ENCODE measurements around the gene DDX1. TPM values are rescaled to one million over a fixed set of nuclear protein-coding genes. Genes with fewer than 3 reads are reported as not detected.
"Not testable (repeated sequence)": the region's sequence is repeated elsewhere in the genome, so short reads cannot be mapped to it uniquely, and the experiment has no call there.

Gene DDX1
- total RNA-seq, 1 donor from 2014 or later, result 115 TPM

- Mint-ChIP-seq H3K27me3 (peaks cover 11% of the 10 kb centered on the region), H3K4me1 (ENCODE audit: low read depth) (peaks cover 20% of the 10 kb centered on the region), H3K36me3 (ENCODE audit: insufficient read depth) (no peaks in the 10 kb centered on the region), H3K27ac (no peak overlapping the region), H3K4me3 (ENCODE audit: low read depth) (no peak overlapping the region), H3K9me3 (ENCODE audit: low read depth) (no peaks in the 10 kb centered on the region)
- no peak for DNase-seq (ENCODE audit: low spot score, unreplicated experiment)
- TF ChIP-seq, protein P1, sequence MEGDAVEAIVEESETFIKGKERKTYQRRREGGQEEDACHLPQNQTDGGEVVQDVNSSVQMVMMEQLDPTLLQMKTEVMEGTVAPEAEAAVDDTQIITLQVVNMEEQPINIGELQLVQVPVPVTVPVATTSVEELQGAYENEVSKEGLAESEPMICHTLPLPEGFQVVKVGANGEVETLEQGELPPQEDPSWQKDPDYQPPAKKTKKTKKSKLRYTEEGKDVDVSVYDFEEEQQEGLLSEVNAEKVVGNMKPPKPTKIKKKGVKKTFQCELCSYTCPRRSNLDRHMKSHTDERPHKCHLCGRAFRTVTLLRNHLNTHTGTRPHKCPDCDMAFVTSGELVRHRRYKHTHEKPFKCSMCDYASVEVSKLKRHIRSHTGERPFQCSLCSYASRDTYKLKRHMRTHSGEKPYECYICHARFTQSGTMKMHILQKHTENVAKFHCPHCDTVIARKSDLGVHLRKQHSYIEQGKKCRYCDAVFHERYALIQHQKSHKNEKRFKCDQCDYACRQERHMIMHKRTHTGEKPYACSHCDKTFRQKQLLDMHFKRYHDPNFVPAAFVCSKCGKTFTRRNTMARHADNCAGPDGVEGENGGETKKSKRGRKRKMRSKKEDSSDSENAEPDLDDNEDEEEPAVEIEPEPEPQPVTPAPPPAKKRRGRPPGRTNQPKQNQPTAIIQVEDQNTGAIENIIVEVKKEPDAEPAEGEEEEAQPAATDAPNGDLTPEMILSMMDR (IDR thresholded peaks at IDR 0.05; ENCODE audit: unreplicated experiment), result no peak
Measured at GRCh38 chr2:15678346-15678745, 86.7 kb downstream of the DDX1 start.

DNA sequence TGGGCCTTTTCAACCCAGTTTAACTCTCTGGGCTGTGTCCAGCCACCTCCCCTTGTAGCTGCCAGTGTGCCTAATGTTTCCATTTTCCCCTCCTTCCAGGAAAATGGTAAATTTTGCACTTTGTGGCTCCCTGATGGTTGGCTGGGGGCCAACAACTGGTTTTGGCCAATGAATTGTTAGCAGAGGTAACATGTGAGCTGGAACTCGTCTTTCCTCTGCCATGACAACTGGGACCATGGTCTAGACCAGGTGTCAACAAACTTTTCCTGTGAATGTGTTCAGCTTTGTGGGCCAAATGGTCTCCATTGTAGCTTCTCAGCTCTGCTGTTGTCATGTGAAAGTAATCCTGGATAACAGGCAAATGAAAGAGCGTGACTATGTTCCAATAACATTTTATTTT, 87.2 kb downstream of the DDX1 start:
- Mint-ChIP-seq H3K9me3 (ENCODE audit: low read depth) (no peaks in the 10 kb centered on the region), H3K4me1 (ENCODE audit: low read depth) (peaks cover 16% of the 10 kb centered on the region), H3K4me3 (ENCODE audit: low read depth) (no peak overlapping the region), H3K27ac (no peak overlapping the region), H3K27me3 (peaks cover 6% of the 10 kb centered on the region), H3K36me3 (ENCODE audit: insufficient read depth) (no peaks in the 10 kb centered on the region)
- DNase-seq (ENCODE audit: low spot score, unreplicated experiment), result no peak
- TF ChIP-seq, protein P1 (IDR thresholded peaks at IDR 0.05; ENCODE audit: unreplicated experiment), result no peak

- TF ChIP-seq, protein P1 (IDR thresholded peaks at IDR 0.05; ENCODE audit: unreplicated experiment), result no peak
- H3K27me3 Mint-ChIP-seq, result peaks cover 5% of the 10 kb centered on the region
- H3K36me3 Mint-ChIP-seq (ENCODE audit: insufficient read depth), result no peaks in the 10 kb centered on the region
- H3K4me1 Mint-ChIP-seq (ENCODE audit: low read depth), result peaks cover 15% of the 10 kb centered on the region
- no peak for DNase-seq (ENCODE audit: low spot score, unreplicated experiment)
- H3K4me3 Mint-ChIP-seq (ENCODE audit: low read depth), result no peak overlapping the region
- H3K27ac Mint-ChIP-seq, result no peak overlapping the region
- H3K9me3 Mint-ChIP-seq (ENCODE audit: low read depth), result no peaks in the 10 kb centered on the region
Measured at GRCh38 chr2:15679386-15679924, 87.8 kb downstream of the DDX1 start.

- not testable (repeated sequence) for DNase-seq (ENCODE audit: low spot score, unreplicated experiment); H3K9me3 Mint-ChIP-seq (ENCODE audit: low read depth); H3K27ac Mint-ChIP-seq; H3K27me3 Mint-ChIP-seq; H3K4me3 Mint-ChIP-seq (ENCODE audit: low read depth); H3K36me3 Mint-ChIP-seq (ENCODE audit: insufficient read depth)
- peaks cover 16% of the 10 kb centered on the region for H3K4me1 Mint-ChIP-seq (ENCODE audit: low read depth)
Measured at GRCh38 chr2:15680132-15680531, 88.5 kb downstream of the DDX1 start.

Other genes with a start within 250 kb of the DDX1 start
- gene NBAS, start 30.5 kb upstream of the DDX1 start, total RNA-seq, result 63.0 and 68.0 TPM in 2 replicates

Data from progenitor cell of endocrine pancreas (in vitro differentiated cells).